ENCODE measurements around the gene BTBD9.

The BTBD9 gene

DNA sequence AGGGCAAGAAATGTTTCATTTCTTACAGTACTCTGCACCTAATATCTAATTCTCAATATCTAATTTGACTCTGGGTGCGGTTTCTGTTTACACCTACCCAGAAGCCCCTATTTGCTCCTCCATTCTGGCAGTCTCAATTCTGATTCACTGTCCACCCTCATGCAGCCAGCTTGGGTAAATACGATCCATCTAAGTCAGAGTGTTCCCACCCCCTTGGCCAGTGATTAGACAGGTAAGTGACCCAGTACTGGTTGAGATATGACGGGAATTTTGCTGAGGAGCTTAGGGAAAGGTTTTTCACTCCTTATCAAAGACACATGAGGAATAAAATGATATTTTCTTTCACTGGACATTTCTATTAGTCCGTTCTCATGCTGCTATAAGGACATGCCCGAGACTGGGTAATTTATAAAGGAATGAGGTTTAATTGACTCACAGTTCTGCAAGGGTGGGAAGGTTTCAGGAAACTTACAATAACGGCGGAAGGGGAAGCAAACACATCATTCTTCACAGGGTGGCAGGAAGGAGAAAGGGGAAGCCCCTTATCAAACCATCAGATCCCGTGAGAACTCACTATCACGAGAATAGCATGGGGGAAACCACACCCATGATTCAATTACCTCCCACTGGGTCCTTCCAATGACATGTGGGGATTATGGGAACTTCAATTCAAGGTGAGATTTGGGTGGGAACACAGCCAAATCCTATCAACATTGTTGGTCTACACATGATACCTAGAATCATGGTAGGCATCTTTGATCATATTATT, 33.9 kb upstream of the BTBD9 start:
- no peak overlapping the region for H3K4me3 ChIP-seq (ENCODE audit: insufficient read depth in 1 of 2, low read depth in 1 of 2, low read length in 2 of 2)
- no peak overlapping the region for H2AK5ac ChIP-seq (ENCODE audit: low read length, severe bottlenecking)
- no peak overlapping the region for H3K23ac ChIP-seq (ENCODE audit: low read length in 2 of 2)
- H3K79me1 ChIP-seq (replicated peaks; ENCODE audit: low read length, poor library complexity, severe bottlenecking) = peaks cover 5% of the 10 kb centered on the region
- H3K4me2 ChIP-seq (ENCODE audit: low read length, poor library complexity, severe bottlenecking) = no peak overlapping the region
- H2BK12ac ChIP-seq (ENCODE audit: low read length in 2 of 2) = no peak overlapping the region
- no peak overlapping the region for H3K14ac ChIP-seq (ENCODE audit: low read length in 2 of 2)
- H3K27ac ChIP-seq (ENCODE audit: low read length, poor library complexity, severe bottlenecking) = no peak overlapping the region
- peaks cover 2% of the 10 kb centered on the region for H3K4me1 ChIP-seq (ENCODE audit: control insufficient read depth, insufficient read depth, low read depth, low read length)
- H3K36me3 ChIP-seq (ENCODE audit: control insufficient read depth in 1 of 2, insufficient read depth in 2 of 2, low read depth in 1 of 2, low read length in 2 of 2) = peaks cover 7 to 41% of the 10 kb centered on the region in 2 experiments
- over 99% methylated on average over 5 of the region's 9 CpGs for WGBS
- no peak overlapping the region for H3K9ac ChIP-seq (ENCODE audit: low read length)
- H3K27me3 ChIP-seq (ENCODE audit: control insufficient read depth in 1 of 2, insufficient read depth in 1 of 2, low read length in 2 of 2) = no peaks in the 10 kb centered on the region
- no peak for DNase-seq
- H2AFZ ChIP-seq (ENCODE audit: low read depth, low read length) = no peak overlapping the region
- no peak overlapping the region for H4K8ac ChIP-seq (ENCODE audit: low read length)
- H2BK15ac ChIP-seq (ENCODE audit: low read depth, poor library complexity, severe bottlenecking) = no peak overlapping the region
- H3K4ac ChIP-seq (ENCODE audit: low read depth in 1 of 2, low read length in 2 of 2) = no peak overlapping the region
- H2BK120ac ChIP-seq (ENCODE audit: low read depth, low read length) = no peak overlapping the region
- H4K91ac ChIP-seq (ENCODE audit: low read length) = no peak overlapping the region
- no peaks in the 10 kb centered on the region for H3K9me3 ChIP-seq (ENCODE audit: control insufficient read depth, low read length)
- no peak overlapping the region for H3K18ac ChIP-seq (ENCODE audit: low read depth in 1 of 2, low read length in 2 of 2)
- H2BK5ac ChIP-seq (ENCODE audit: low read depth, low read length, poor library complexity, severe bottlenecking) = no peak overlapping the region

DNA sequence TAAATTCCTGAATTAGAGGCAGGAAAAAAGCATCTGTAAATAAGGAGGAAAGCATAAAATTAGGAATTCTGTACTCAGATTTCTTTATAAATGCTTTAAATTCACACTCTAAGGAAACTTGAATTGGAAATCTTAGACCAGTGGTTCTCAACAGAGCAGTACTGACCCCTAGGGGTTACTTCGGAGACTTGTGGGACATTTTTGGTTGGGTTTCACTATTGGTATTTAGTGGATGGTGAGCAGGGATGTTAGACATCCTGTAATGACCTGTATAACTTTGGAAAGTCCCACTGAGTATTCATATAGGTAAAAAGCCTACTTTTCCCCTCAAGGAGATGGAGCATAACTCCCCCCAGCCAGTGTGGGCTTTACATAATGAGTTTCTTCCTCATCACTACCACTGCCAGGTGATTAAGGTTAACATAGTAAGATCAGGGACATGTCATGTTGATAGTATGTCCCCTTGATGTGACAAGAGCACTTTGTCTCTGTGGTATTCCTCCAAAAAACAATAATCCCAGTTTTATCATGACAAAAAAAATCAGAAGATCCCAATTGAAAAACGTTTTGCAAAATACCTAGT, 32.2 kb upstream of the BTBD9 start:
- peak; percentile 65 for DNase-seq
- Histone ChIP-seq H2BK12ac (ENCODE audit: low read length in 2 of 2) (no peak overlapping the region), H3K79me1 (replicated peaks; ENCODE audit: low read length, poor library complexity, severe bottlenecking) (no peaks in the 10 kb centered on the region), H3K18ac (ENCODE audit: low read depth in 1 of 2, low read length in 2 of 2) (no peak overlapping the region), H2AFZ (ENCODE audit: low read depth, low read length) (no peak overlapping the region), H3K4ac (ENCODE audit: low read depth in 1 of 2, low read length in 2 of 2) (no peak overlapping the region), H3K9me3 (ENCODE audit: control insufficient read depth, low read length) (no peaks in the 10 kb centered on the region), H3K23ac (ENCODE audit: low read length in 2 of 2) (no peak overlapping the region), H4K91ac (ENCODE audit: low read length) (no peak overlapping the region), H3K27ac (ENCODE audit: low read length, poor library complexity, severe bottlenecking) (no peak overlapping the region), H3K27me3 (ENCODE audit: control insufficient read depth in 1 of 2, insufficient read depth in 1 of 2, low read length in 2 of 2) (no peaks in the 10 kb centered on the region), H2AK5ac (ENCODE audit: low read length, severe bottlenecking) (no peak overlapping the region), H2BK5ac (ENCODE audit: low read depth, low read length, poor library complexity, severe bottlenecking) (no peak overlapping the region), H3K4me2 (ENCODE audit: low read length, poor library complexity, severe bottlenecking) (no peak overlapping the region), H2BK120ac (ENCODE audit: low read depth, low read length) (no peak overlapping the region), H3K4me3 (ENCODE audit: insufficient read depth in 1 of 2, low read depth in 1 of 2, low read length in 2 of 2) (no peak overlapping the region), H2BK15ac (ENCODE audit: low read depth, poor library complexity, severe bottlenecking) (no peak overlapping the region), H3K9ac (ENCODE audit: low read length) (no peak overlapping the region), H3K36me3 (ENCODE audit: control insufficient read depth in 1 of 2, insufficient read depth in 2 of 2, low read depth in 1 of 2, low read length in 2 of 2) (peaks cover 0 to 25% of the 10 kb centered on the region in 2 experiments), H3K4me1 (ENCODE audit: control insufficient read depth, insufficient read depth, low read depth, low read length) (no peaks in the 10 kb centered on the region), H4K8ac (ENCODE audit: low read length) (no peak overlapping the region), H3K14ac (ENCODE audit: low read length in 2 of 2) (no peak overlapping the region)
- 6% methylated on average over 1 of the region's 2 CpGs for WGBS

DNA sequence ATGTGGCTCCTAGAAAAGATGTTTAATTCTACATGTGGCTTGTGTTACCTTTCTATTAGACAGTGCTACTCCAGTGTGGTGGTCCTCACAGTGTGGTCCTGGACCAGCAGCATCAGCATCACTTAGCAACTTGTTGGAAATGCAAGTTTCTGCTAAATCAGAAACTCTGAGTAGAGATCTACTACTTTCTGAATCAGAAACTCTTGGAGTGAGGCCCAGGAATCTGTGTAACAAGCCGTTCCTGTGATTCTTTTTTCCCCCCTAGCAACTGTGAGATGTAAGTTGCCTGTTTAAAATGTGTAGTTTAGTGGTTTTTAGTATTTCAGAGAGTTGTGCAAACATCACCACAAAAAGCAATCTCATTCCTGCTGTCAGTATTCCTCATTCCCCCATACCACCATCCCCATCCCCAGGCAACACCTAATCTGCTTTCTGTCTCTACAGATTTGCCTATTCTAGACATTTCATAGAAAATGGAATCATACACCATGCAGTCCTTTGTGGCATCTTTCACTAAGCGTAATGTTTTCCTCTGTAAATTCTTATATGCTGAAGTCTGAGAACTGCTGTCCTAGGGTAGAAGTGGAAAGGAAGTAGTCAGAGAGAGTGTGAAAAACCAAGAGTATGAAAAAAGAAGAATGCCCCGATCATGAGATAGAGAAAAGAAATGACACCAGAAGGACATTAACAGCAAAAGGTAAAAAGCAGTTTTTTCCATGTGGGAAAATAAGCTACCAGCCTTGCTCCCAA, 18.9 kb upstream of the BTBD9 start:
- no peak overlapping the region for H2BK120ac ChIP-seq (ENCODE audit: low read depth, low read length)
- H4K8ac ChIP-seq (ENCODE audit: low read length) = no peak overlapping the region
- H3K27me3 ChIP-seq (ENCODE audit: control insufficient read depth in 1 of 2, insufficient read depth in 1 of 2, low read length in 2 of 2) = no peaks in the 10 kb centered on the region
- no peak for DNase-seq
- no peak overlapping the region for H2BK12ac ChIP-seq (ENCODE audit: low read length in 2 of 2)
- H3K36me3 ChIP-seq (ENCODE audit: control insufficient read depth in 1 of 2, insufficient read depth in 2 of 2, low read depth in 1 of 2, low read length in 2 of 2) = peaks cover 5 to 14% of the 10 kb centered on the region in 2 experiments
- no peak overlapping the region for H4K91ac ChIP-seq (ENCODE audit: low read length)
- peaks cover 1% of the 10 kb centered on the region for H3K79me1 ChIP-seq (replicated peaks; ENCODE audit: low read length, poor library complexity, severe bottlenecking)
- H2BK5ac ChIP-seq (ENCODE audit: low read depth, low read length, poor library complexity, severe bottlenecking) = no peak overlapping the region
- no peak overlapping the region for H3K23ac ChIP-seq (ENCODE audit: low read length in 2 of 2)
- H3K9me3 ChIP-seq (ENCODE audit: control insufficient read depth, low read length) = no peaks in the 10 kb centered on the region
- H2AK5ac ChIP-seq (ENCODE audit: low read length, severe bottlenecking) = no peak overlapping the region
- H3K4me3 ChIP-seq (ENCODE audit: insufficient read depth in 1 of 2, low read depth in 1 of 2, low read length in 2 of 2) = no peak overlapping the region
- H3K14ac ChIP-seq (ENCODE audit: low read length in 2 of 2) = no peak overlapping the region
- H3K27ac ChIP-seq (ENCODE audit: low read length, poor library complexity, severe bottlenecking) = no peak overlapping the region
- H3K4me1 ChIP-seq (ENCODE audit: control insufficient read depth, insufficient read depth, low read depth, low read length) = no peaks in the 10 kb centered on the region
- H3K4ac ChIP-seq (ENCODE audit: low read depth in 1 of 2, low read length in 2 of 2) = no peak overlapping the region
- no peak overlapping the region for H3K9ac ChIP-seq (ENCODE audit: low read length)
- no peak overlapping the region for H2BK15ac ChIP-seq (ENCODE audit: low read depth, poor library complexity, severe bottlenecking)
- no peak overlapping the region for H3K18ac ChIP-seq (ENCODE audit: low read depth in 1 of 2, low read length in 2 of 2)
- no peak overlapping the region for H2AFZ ChIP-seq (ENCODE audit: low read depth, low read length)
- H3K4me2 ChIP-seq (ENCODE audit: low read length, poor library complexity, severe bottlenecking) = no peak overlapping the region
- WGBS = 100% methylated on average over 2 of the region's 3 CpGs

DNA sequence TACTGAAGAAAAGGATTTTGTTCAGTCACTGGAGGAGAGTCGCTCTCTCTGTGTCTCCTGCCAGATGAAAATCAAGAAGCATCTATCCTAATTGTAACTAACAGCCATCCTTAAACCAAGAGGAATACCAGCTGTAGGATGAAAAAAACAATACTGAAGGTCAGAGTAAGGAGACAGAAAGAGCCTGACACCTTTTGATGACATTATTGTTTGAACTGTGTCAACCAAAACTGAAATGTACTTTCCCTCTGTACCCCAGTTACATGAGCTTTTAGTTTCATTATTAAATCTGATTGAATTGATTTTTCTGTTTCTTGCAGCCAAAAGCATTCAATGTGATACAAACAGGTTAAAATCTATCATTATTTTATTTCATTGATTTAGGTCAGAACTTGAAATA, 17.2 kb upstream of the BTBD9 start:
- Histone ChIP-seq H3K23ac (ENCODE audit: low read length in 2 of 2) (no peak overlapping the region), H3K14ac (ENCODE audit: low read length in 2 of 2) (no peak overlapping the region), H2BK12ac (ENCODE audit: low read length in 2 of 2) (no peak overlapping the region), H3K36me3 (ENCODE audit: control insufficient read depth in 1 of 2, insufficient read depth in 2 of 2, low read depth in 1 of 2, low read length in 2 of 2) (peaks cover 3 to 14% of the 10 kb centered on the region in 2 experiments), H3K9ac (ENCODE audit: low read length) (no peak overlapping the region), H2AK5ac (ENCODE audit: low read length, severe bottlenecking) (no peak overlapping the region), H3K4me3 (ENCODE audit: insufficient read depth in 1 of 2, low read depth in 1 of 2, low read length in 2 of 2) (no peak overlapping the region), H3K4ac (ENCODE audit: low read depth in 1 of 2, low read length in 2 of 2) (no peak overlapping the region), H4K8ac (ENCODE audit: low read length) (no peak overlapping the region), H2BK15ac (ENCODE audit: low read depth, poor library complexity, severe bottlenecking) (no peak overlapping the region), H2AFZ (ENCODE audit: low read depth, low read length) (no peak overlapping the region), H3K4me2 (ENCODE audit: low read length, poor library complexity, severe bottlenecking) (no peak overlapping the region), H3K27ac (ENCODE audit: low read length, poor library complexity, severe bottlenecking) (no peak overlapping the region), H3K27me3 (ENCODE audit: control insufficient read depth in 1 of 2, insufficient read depth in 1 of 2, low read length in 2 of 2) (no peaks in the 10 kb centered on the region), H3K4me1 (ENCODE audit: control insufficient read depth, insufficient read depth, low read depth, low read length) (no peaks in the 10 kb centered on the region), H4K91ac (ENCODE audit: low read length) (no peak overlapping the region), H3K9me3 (ENCODE audit: control insufficient read depth, low read length) (no peaks in the 10 kb centered on the region), H3K79me1 (replicated peaks; ENCODE audit: low read length, poor library complexity, severe bottlenecking) (peaks cover 1% of the 10 kb centered on the region), H2BK120ac (ENCODE audit: low read depth, low read length) (no peak overlapping the region), H2BK5ac (ENCODE audit: low read depth, low read length, poor library complexity, severe bottlenecking) (no peak overlapping the region), H3K18ac (ENCODE audit: low read depth in 1 of 2, low read length in 2 of 2) (no peak overlapping the region)
- no CpG with 5 or more reads among the region's 1 CpG for WGBS
- DNase-seq = no peak

Data from mesenchymal stem cell (in vitro differentiated cells and primary cell).